ENCODE data around the gene SNX19. TPM values are rescaled to one million over a fixed set of nuclear protein-coding genes. Genes with fewer than 3 reads are reported as not detected.

SNX19 gene
- total RNA-seq, 4 donors from 2014 or later, result 119 to 164 (median 145) TPM

DNA sequence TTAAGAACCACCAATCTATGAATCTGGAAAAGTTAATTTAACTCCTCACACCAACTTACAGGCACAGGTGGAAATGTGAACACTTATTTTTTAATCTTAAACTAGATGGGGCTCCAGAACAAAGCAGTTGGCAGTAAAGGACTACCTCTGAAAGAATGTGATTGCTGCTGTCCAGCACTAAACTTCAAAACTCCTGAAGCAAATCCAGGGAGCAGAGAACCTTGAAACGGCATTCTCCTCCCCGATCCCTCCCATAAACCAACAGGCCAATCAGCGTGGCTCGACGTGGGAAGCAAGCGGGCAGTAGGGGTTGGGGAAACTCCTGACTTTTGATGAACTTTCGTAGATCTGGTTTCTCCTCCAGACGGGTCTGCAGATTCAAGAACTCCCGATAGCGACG lies 5.0 kb downstream of the SNX19 start:
- Histone ChIP-seq H3K9me3 (no peaks in the 10 kb centered on the region), H3K27ac (no peak overlapping the region), H3K4me1 (peaks cover 0 to 25% (median 0%) of the 10 kb centered on the region in 4 donors), H3K36me3 (peaks cover 0 to 50% (median 0%) of the 10 kb centered on the region in 3 donors), H3K27me3 (no peaks in the 10 kb centered on the region), H3K4me3 (no peak overlapping the region)
- TF ChIP-seq POLR2A (IDR thresholded peaks at IDR 0.05), result no peak
- TF ChIP-seq, protein P1, sequence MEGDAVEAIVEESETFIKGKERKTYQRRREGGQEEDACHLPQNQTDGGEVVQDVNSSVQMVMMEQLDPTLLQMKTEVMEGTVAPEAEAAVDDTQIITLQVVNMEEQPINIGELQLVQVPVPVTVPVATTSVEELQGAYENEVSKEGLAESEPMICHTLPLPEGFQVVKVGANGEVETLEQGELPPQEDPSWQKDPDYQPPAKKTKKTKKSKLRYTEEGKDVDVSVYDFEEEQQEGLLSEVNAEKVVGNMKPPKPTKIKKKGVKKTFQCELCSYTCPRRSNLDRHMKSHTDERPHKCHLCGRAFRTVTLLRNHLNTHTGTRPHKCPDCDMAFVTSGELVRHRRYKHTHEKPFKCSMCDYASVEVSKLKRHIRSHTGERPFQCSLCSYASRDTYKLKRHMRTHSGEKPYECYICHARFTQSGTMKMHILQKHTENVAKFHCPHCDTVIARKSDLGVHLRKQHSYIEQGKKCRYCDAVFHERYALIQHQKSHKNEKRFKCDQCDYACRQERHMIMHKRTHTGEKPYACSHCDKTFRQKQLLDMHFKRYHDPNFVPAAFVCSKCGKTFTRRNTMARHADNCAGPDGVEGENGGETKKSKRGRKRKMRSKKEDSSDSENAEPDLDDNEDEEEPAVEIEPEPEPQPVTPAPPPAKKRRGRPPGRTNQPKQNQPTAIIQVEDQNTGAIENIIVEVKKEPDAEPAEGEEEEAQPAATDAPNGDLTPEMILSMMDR (IDR thresholded peaks at IDR 0.05), result no peak
- DNase-seq, result no peak

DNA sequence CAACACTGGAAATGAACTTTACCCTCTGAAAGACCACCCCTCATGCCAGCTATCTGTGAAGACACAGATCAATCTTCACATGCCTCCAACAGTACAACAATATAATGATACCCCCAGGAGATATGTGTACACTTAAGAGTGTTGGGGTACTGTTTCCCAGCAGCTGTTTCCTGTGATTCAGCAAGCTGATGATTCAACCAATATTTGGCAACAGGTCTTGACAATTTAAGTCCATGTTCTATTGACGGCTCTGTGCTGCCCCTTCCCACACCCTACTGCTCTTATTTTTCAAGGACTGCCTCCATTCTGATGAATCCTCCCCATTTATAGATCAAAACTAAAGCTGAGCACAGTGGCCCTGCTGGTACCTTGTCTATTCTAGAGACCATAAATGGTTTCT lies 6.6 kb downstream of the SNX19 start:
- Histone ChIP-seq H3K27me3 (no peaks in the 10 kb centered on the region), H3K27ac (no peak overlapping the region), H3K36me3 (peaks cover 0 to 66% (median 0%) of the 10 kb centered on the region in 3 donors), H3K9me3 (no peaks in the 10 kb centered on the region), H3K4me3 (no peak overlapping the region), H3K4me1 (peaks cover 0 to 16% (median 0%) of the 10 kb centered on the region in 4 donors)
- TF ChIP-seq, protein P1 (IDR thresholded peaks at IDR 0.05), result no peak
- TF ChIP-seq POLR2A (IDR thresholded peaks at IDR 0.05), result no peak
- no peak for DNase-seq

DNA sequence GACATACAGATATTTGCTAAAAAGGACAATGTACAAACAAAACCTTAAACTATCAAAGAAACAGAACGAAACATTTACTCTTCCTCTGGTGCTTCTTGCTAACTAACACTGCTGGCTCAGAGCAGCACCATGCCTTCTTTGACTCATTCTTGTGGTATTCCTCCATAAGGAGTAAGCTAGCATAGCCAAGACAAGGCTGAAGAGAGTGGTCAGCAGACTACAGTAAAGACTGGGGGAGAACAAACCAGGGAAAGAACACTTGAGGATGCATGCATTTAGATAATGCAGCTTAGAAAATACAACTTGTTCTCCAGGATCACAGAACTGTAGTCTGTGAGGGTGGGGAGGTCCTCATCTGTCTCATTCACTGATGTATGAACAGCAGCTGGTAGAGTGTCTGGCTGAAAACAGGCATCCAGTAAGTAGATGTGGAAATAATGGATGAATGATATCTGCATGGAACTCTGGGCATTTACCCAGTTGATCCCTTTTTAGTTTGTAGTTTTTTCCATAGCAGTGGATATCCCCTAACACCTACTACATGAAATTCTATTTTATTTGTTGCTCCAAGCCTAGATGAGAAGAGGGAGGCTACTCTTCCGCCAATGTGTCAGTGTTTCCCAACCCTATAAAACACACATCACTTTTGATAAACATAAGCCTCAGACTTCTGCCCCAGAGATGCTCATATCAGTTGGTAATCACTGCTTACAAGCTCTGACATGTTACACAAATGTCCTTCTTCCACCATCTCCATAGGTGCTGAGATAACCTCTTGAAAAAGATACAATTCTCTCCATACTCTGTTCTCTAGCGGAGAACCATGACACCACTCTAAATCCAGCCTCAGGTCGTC lies 7.3 kb downstream of the SNX19 start:
- H3K36me3 ChIP-seq, result peaks cover 0 to 73% (median 0%) of the 10 kb centered on the region in 3 donors
- H3K9me3 ChIP-seq, result no peaks in the 10 kb centered on the region
- peaks cover 0 to 9% (median 0%) of the 10 kb centered on the region in 4 donors for H3K4me1 ChIP-seq
- DNase-seq, result no peak
- no peak overlapping the region for H3K4me3 ChIP-seq
- H3K27me3 ChIP-seq, result no peaks in the 10 kb centered on the region
- no peak for TF ChIP-seq POLR2A (IDR thresholded peaks at IDR 0.05)
- TF ChIP-seq, protein P1 (IDR thresholded peaks at IDR 0.05), result no peak
- H3K27ac ChIP-seq, result no peak overlapping the region

DNA sequence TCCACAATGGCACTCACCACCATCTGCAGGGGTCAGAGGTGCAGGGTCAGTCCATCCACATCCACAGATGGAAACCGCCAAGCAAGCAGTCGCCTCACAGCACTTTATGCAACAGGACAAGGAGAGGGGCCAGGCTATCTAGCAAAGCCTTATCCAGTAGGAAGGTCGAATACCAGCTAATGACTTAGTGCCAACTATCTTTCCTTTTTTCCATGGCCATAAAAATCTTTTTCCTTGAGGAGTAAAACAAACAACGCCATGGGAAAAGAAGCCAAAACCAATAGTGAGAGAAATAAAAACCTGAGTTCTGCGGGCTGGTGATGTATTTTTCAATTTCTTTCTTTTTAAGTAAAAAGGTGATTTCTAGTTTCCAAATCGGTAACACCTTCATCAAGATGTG lies 8.2 kb downstream of the SNX19 start:
- H3K27ac ChIP-seq, result no peak overlapping the region

DNA sequence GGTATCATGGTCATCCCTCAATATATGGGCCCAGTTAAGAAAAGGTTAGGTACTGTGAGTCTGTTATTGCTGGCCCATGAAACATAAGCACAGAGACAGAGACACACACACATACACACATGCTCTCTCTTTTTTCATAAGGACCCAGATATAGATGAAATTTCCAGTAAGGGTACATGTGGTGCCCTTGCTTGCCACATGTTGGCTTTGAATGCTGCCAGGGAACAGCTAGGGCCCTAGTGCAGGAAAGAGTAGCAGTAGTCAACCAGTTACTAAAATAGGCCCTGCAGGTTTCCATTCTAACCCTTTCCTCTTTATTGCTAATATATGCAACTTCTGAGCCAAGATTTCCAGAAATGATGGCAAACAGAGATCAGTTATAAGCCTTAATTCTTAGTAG lies 9.1 kb downstream of the SNX19 start:
- Histone ChIP-seq H3K27ac (no peak overlapping the region), H3K27me3 (no peaks in the 10 kb centered on the region), H3K36me3 (peaks cover 0 to 86% (median 0%) of the 10 kb centered on the region in 3 donors), H3K4me1 (peaks cover 0 to 1% (median 0%) of the 10 kb centered on the region in 4 donors), H3K9me3 (no peaks in the 10 kb centered on the region), H3K4me3 (no peak overlapping the region)
- TF ChIP-seq, protein P1 (IDR thresholded peaks at IDR 0.05), result no peak
- TF ChIP-seq POLR2A (IDR thresholded peaks at IDR 0.05), result no peak
- DNase-seq, result no peak

More for the DNA sequence above, 8.2 kb downstream of the SNX19 start:
- H3K4me1 ChIP-seq, result peaks cover 0 to 7% (median 0%) of the 10 kb centered on the region in 4 donors
- H3K4me3 ChIP-seq, result no peak overlapping the region
- DNase-seq, result no peak
- TF ChIP-seq, protein P1 (IDR thresholded peaks at IDR 0.05), result no peak
- no peak for TF ChIP-seq POLR2A (IDR thresholded peaks at IDR 0.05)
- H3K27me3 ChIP-seq, result no peaks in the 10 kb centered on the region
- H3K9me3 ChIP-seq, result no peaks in the 10 kb centered on the region
- peaks cover 0 to 82% (median 0%) of the 10 kb centered on the region in 3 donors for H3K36me3 ChIP-seq

Measured in Peyer's patch (tissue), 4 donors.